ENCODE results near the gene UAP1L1.

The UAP1L1 gene

GRCh38 chr9:137107312-137107921 lies 30.1 kb downstream of the UAP1L1 start:
- no peak overlapping the region for H3K27ac ChIP-seq (ENCODE audit: low read depth, low read length)
- TF ChIP-seq EZH2phosphoT487 (conservative IDR thresholded peaks at IDR 0.05; ENCODE audit: low read length) = no peak
- no peak for TF ChIP-seq CTCF (IDR thresholded peaks at IDR 0.05; ENCODE audit: insufficient read depth, low read length, poor library complexity, severe bottlenecking)
- H3K36me3 ChIP-seq (ENCODE audit: low read length) = peaks cover 14% of the 10 kb centered on the region

DNA sequence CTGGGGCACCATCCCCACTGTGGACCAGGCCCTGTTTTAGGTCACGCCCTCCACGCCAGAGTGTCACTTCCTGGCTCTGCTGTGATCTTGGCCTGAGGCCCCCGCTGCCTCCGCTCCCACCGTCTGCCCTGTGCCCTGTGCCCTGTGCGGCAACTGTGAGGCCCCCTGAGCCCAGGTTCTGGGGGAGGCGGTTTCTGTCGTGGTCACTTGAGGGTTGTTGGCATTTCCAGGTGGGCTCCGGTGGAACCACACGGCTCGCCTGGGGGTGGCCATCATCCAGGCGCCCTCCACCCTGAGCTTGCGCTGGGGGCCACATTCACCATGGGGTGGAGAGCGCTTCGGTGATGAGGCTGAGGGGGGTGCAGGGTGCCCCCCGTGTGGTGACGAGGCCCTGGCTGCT lies 30.7 kb downstream of the UAP1L1 start:
- no peaks in the 10 kb centered on the region for H3F3A ChIP-seq (ENCODE audit: insufficient read depth)
- peaks cover 5% of the 10 kb centered on the region; the same call in 1 of the 2 replicates for H3K9me3 ChIP-seq (ENCODE audit: insufficient read depth, low read length)
- TF ChIP-seq EZH2phosphoT487 (conservative IDR thresholded peaks at IDR 0.05; ENCODE audit: low read length) (no peak), CTCF (IDR thresholded peaks at IDR 0.05; ENCODE audit: insufficient read depth, low read length, poor library complexity, severe bottlenecking) (no peak)
- no peaks in the 10 kb centered on the region for H3K9me2 ChIP-seq (replicated peaks; ENCODE audit: insufficient read depth, low read length)
- no peaks in the 10 kb centered on the region for H4K20me1 ChIP-seq (ENCODE audit: low read depth, low read length)
- peaks cover 9% of the 10 kb centered on the region for H3K36me3 ChIP-seq (ENCODE audit: low read length)
- H3K9ac ChIP-seq (ENCODE audit: low read length) = no peak overlapping the region
- H3K79me2 ChIP-seq (ENCODE audit: insufficient read depth, low read length) = no peaks in the 10 kb centered on the region
- no peak overlapping the region for H3K27ac ChIP-seq (ENCODE audit: low read depth, low read length)
- H3K4me3 ChIP-seq (ENCODE audit: insufficient read depth, low read length, poor library complexity, severe bottlenecking) = no peak overlapping the region
- no peak overlapping the region for H3K4me2 ChIP-seq (ENCODE audit: low read depth, low read length, poor library complexity, severe bottlenecking)
- no peak overlapping the region for H2AFZ ChIP-seq (ENCODE audit: low read depth, low read length, severe bottlenecking)
- H3K27me3 ChIP-seq (ENCODE audit: low read length) = no peaks in the 10 kb centered on the region

More at GRCh38 chr9:137107312-137107921, 30.1 kb downstream of the UAP1L1 start:
- Histone ChIP-seq H3K9ac (ENCODE audit: low read length) (no peak overlapping the region), H4K20me1 (ENCODE audit: low read depth, low read length) (no peaks in the 10 kb centered on the region), H3K9me2 (replicated peaks; ENCODE audit: insufficient read depth, low read length) (no peaks in the 10 kb centered on the region), H2AFZ (ENCODE audit: low read depth, low read length, severe bottlenecking) (no peak overlapping the region), H3K79me2 (ENCODE audit: insufficient read depth, low read length) (no peaks in the 10 kb centered on the region), H3K9me3 (ENCODE audit: insufficient read depth, low read length) (peaks cover 11% of the 10 kb centered on the region; the same call in 1 of the 2 replicates), H3F3A (ENCODE audit: insufficient read depth) (no peaks in the 10 kb centered on the region), H3K27me3 (ENCODE audit: low read length) (no peaks in the 10 kb centered on the region), H3K4me2 (ENCODE audit: low read depth, low read length, poor library complexity, severe bottlenecking) (no peak overlapping the region), H3K4me3 (ENCODE audit: insufficient read depth, low read length, poor library complexity, severe bottlenecking) (no peak overlapping the region)

- Histone ChIP-seq H3K4me3 (ENCODE audit: insufficient read depth, low read length, poor library complexity, severe bottlenecking) (no peak overlapping the region), H3K9me2 (replicated peaks; ENCODE audit: insufficient read depth, low read length) (no peaks in the 10 kb centered on the region), H3K9me3 (ENCODE audit: insufficient read depth, low read length) (no peaks in the 10 kb centered on the region), H3K9ac (ENCODE audit: low read length) (no peak overlapping the region), H3K27ac (ENCODE audit: low read depth, low read length) (no peak overlapping the region), H4K20me1 (ENCODE audit: low read depth, low read length) (no peaks in the 10 kb centered on the region), H3K36me3 (ENCODE audit: low read length) (peaks cover 2% of the 10 kb centered on the region; the same call in 1 of the 2 replicates), H3K4me2 (ENCODE audit: low read depth, low read length, poor library complexity, severe bottlenecking) (no peak overlapping the region), H3F3A (ENCODE audit: insufficient read depth) (no peaks in the 10 kb centered on the region), H3K27me3 (ENCODE audit: low read length) (no peaks in the 10 kb centered on the region), H3K79me2 (ENCODE audit: insufficient read depth, low read length) (no peaks in the 10 kb centered on the region), H2AFZ (ENCODE audit: low read depth, low read length, severe bottlenecking) (no peak overlapping the region)
- TF ChIP-seq EZH2phosphoT487 (conservative IDR thresholded peaks at IDR 0.05; ENCODE audit: low read length) (no peak), CTCF (IDR thresholded peaks at IDR 0.05; ENCODE audit: insufficient read depth, low read length, poor library complexity, severe bottlenecking) (no peak)
Observed at GRCh38 chr9:137108608-137109249, 31.4 kb downstream of the UAP1L1 start.

All from SU-DHL-6 (cell line).